Lung (tissue), 16 donors: Measurements from ENCODE around the gene DDA1. TPM values are rescaled to one million over a fixed set of nuclear protein-coding genes. Genes with fewer than 3 reads are reported as not detected.
A peak's percentile ranks its signal among the peaks of the same experiment; 100 is the strongest.

Source experiments
- ATAC-seq: fragments of 200-7000 bp; cut with Tn5 transposase; one replicate; pipeline ENCODE4 v1.9.1; 2020; ENCODE audit warnings: moderate number of reproducible peaks; ENCODE audit not compliant: insufficient read depth, low FRiP score
- DNase-seq, 3 donors: peaks; one replicate each; pipeline ENCODE4 v3.0.0-alpha.2; 2013 to 2017
- H3K27ac ChIP-seq, 2 donors: one replicate each; pipeline ENCODE4 v1.5.1; 2013; ENCODE audit warnings: mild to moderate bottlenecking in 2 of 2, moderate library complexity in 2 of 2, control low read depth in 1 of 2, inconsistent platforms in 1 of 2, low read depth in 1 of 2, low read length in 1 of 2
- H3K27me3 ChIP-seq, 3 donors: one replicate each; pipeline ENCODE4 v1.5.1; 2013; ENCODE audit warnings: low read length in 2 of 3; ENCODE audit not compliant: control insufficient read depth in 3 of 3, insufficient read depth in 3 of 3
- H3K36me3 ChIP-seq, 4 donors: one replicate each; pipeline ENCODE4 v1.5.1; 2013; ENCODE audit warnings: low read length in 4 of 4, mild to moderate bottlenecking in 1 of 4, moderate library complexity in 1 of 4; ENCODE audit not compliant: control insufficient read depth in 4 of 4, insufficient read depth in 4 of 4
- H3K4me1 ChIP-seq, 5 donors: one replicate each; pipeline ENCODE4 v1.5.1; 2013; ENCODE audit warnings: low read length in 5 of 5, mild to moderate bottlenecking in 2 of 5, moderate library complexity in 1 of 5; ENCODE audit not compliant: control insufficient read depth in 5 of 5, insufficient read depth in 5 of 5
- H3K4me3 ChIP-seq: one replicate; pipeline ENCODE4 v1.5.1; 2013; ENCODE audit warnings: mild to moderate bottlenecking, control low read depth, moderate library complexity
- H3K9ac ChIP-seq, 2 donors: one replicate each; pipeline ENCODE4 v1.5.1; 2013; ENCODE audit warnings: low read length in 2 of 2, control low read depth in 1 of 2; ENCODE audit not compliant: insufficient read depth in 1 of 2
- H3K9me3 ChIP-seq, 4 donors: one replicate each; pipeline ENCODE4 v1.5.1; 2013; ENCODE audit warnings: low read length in 3 of 4, mild to moderate bottlenecking in 1 of 4, moderate library complexity in 1 of 4; ENCODE audit not compliant: control insufficient read depth in 4 of 4, insufficient read depth in 3 of 4
- WGBS, 2 donors: extraction: QIAGEN DNeasy Blood & Tissue Kit; methylation state at CpG; one replicate each; pipeline ENCODE4 v1.1.7; 2013; 5-methylcytosine and 5-hydroxymethylcytosine counted together
- long read RNA-seq, 5 donors: transcript quantifications; one replicate each; lab custom pipeline, GENCODE V29; 2026
- polyA plus RNA-seq, 2 donors: library from polyadenylated mRNA; stranded (reverse); fragments of 200-250 nt; gene quantifications; one replicate each; pipeline ENCODE4 v1.2.1, GENCODE V29; 2013
- total RNA-seq, 2 donors: library from RNA; depleted of rRNA in 1 of 2; stranded (reverse); fragments of >200 nt in 1 of 2; gene quantifications; one replicate each; pipeline ENCODE4 v1.2.1, GENCODE V29; 2014 to 2021
- TF ChIP-seq, protein P1 (sequence below): IDR thresholded peaks from 2 replicates; pipeline ENCODE4 v1.5.1; 2012; ENCODE audit warnings: mild to moderate bottlenecking; ENCODE audit errors: control extremely low read depth, extremely low read depth
- donor health status: control.
- donor health status: control.
- donor health status: Bipolar disorder and iron deficiency.
- donor health status: healthy.
- donor health status: DM: yes; HTN: yes; CAD: no.

Gene DDA1
- total RNA-seq: 10 to 100 TPM; 16.1 to 40.7 TPM
- 10 to 100 TPM; 60.2 to 66.5 TPM for polyA plus RNA-seq
- long read RNA-seq, donor 1, full-length matches to known transcripts: 22 of 22 reads
- long read RNA-seq, donor 1, partial matches to known transcripts: 0 of 22 reads
- long read RNA-seq, donor 1, other reads (novel, unspliced or antisense): 0 of 22 reads
- long read RNA-seq, donor 2, full-length matches to known transcripts: 7 of 27 reads
- long read RNA-seq, donor 2, partial matches to known transcripts: 20 of 27 reads
- long read RNA-seq, donor 2, other reads (novel, unspliced or antisense): 0 of 27 reads
- long read RNA-seq, donor 3, full-length matches to known transcripts: 15 of 20 reads
- long read RNA-seq, donor 3, partial matches to known transcripts: 5 of 20 reads
- long read RNA-seq, donor 3, other reads (novel, unspliced or antisense): 0 of 20 reads
- long read RNA-seq, donor 4, full-length matches to known transcripts: 21 of 21 reads
- long read RNA-seq, donor 4, partial matches to known transcripts: 0 of 21 reads
- long read RNA-seq, donor 4, other reads (novel, unspliced or antisense): 0 of 21 reads
- long read RNA-seq, donor 5, full-length matches to known transcripts: 22 of 22 reads
- long read RNA-seq, donor 5, partial matches to known transcripts: 0 of 22 reads
- long read RNA-seq, donor 5, other reads (novel, unspliced or antisense): 0 of 22 reads

DNA sequence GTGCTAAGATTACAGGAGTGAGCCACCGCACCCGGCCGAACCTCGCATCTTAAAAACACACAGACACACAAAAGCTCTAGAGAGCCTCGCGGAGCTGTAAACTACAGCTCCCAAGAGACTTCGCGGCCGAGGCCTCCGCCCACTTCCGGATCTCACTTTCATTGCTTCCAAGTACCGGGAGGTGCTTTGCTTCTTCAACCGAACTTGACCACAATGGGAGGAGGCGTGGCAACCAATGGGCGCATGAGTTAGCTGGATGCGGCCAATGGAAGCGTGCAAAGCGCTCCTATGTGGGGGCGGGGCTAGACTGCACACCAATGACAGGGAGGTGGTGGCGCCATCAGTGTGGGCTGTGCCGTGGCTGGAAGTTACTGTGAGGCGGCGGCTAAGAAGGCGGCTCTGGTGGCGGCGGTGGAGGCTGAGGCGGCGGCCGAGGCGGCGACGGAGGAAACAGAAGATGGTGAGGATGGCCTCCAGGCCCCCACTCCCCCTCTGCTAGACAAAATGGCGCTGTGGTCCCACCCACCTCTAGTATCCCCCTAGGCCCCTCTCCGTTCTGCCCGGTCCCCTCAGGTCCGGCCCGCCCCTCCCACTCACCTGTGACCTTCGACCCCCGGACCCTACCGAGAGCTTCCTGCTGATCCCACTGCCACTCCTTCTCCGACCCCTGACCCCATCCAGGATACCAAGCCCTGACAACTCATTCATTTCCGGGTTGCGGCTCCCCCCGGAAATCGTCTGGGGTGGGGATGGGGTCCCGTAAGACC is at the start of gene DDA1:
Gene DDA1, plus strand, starts transcription at position 366 of the 767 bp plus-strand sequence. Its CDS starts 92 bp downstream, at position 458.
- Histone ChIP-seq H3K27ac (peak within 1 kb of the TSS; percentile 76 to 78), H3K4me1 (peaks cover 0 to 24% (median 6%) of the 10 kb centered on the region in 5 donors), H3K27me3 (no peaks in the 10 kb centered on the region), H3K9ac (peak within 1 kb of the TSS; percentile 56 to 84), H3K9me3 (no peaks in the 10 kb centered on the region), H3K36me3 (peaks cover 0 to 18% (median 1%) of the 10 kb centered on the region in 4 donors), H3K4me3 (peak within 1 kb of the TSS; percentile 82)
- TF ChIP-seq, protein P1, sequence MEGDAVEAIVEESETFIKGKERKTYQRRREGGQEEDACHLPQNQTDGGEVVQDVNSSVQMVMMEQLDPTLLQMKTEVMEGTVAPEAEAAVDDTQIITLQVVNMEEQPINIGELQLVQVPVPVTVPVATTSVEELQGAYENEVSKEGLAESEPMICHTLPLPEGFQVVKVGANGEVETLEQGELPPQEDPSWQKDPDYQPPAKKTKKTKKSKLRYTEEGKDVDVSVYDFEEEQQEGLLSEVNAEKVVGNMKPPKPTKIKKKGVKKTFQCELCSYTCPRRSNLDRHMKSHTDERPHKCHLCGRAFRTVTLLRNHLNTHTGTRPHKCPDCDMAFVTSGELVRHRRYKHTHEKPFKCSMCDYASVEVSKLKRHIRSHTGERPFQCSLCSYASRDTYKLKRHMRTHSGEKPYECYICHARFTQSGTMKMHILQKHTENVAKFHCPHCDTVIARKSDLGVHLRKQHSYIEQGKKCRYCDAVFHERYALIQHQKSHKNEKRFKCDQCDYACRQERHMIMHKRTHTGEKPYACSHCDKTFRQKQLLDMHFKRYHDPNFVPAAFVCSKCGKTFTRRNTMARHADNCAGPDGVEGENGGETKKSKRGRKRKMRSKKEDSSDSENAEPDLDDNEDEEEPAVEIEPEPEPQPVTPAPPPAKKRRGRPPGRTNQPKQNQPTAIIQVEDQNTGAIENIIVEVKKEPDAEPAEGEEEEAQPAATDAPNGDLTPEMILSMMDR: no peak
- DNase-seq (peak; percentile 100), ATAC-seq (peak; percentile 81)
- WGBS, 2 donors: 0% methylated on average over 44 to 46 of the region's 46 CpGs

DNA sequence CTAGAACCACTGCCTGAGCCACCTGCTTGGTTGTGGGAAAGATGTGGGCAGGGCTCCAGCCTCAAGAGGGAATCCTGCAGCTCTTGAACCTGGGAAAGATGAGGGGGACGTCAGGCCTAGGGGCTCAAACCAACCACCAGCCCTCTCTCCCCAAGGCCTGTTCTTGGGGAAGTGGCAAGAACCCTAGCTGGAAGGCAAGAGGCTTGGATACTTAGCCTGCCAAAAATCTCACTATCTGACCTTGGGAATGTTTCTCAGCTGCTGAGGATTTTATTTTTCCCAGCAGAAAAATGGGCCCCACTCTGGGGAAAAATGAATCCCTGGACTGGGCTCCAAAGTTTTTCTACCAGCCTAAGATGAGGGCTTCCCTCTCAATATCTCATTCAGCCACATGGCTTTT is 49.4 kb upstream of the DDA1 start:
- TF ChIP-seq, protein P1: no peak
- Histone ChIP-seq H3K27me3 (no peaks in the 10 kb centered on the region), H3K9me3 (peaks cover 0 to 5% (median 0%) of the 10 kb centered on the region in 4 donors), H3K9ac (no peak overlapping the region), H3K27ac (no peak overlapping the region), H3K4me3 (no peak overlapping the region), H3K36me3 (peaks cover 0 to 8% (median 0%) of the 10 kb centered on the region in 4 donors), H3K4me1 (peaks cover 0 to 6% (median 0%) of the 10 kb centered on the region in 5 donors)
- DNase-seq (no peak), ATAC-seq (no peak)
- WGBS, 2 donors: 68 to 70% methylated on average over 1 of the region's 1 CpG

DNA sequence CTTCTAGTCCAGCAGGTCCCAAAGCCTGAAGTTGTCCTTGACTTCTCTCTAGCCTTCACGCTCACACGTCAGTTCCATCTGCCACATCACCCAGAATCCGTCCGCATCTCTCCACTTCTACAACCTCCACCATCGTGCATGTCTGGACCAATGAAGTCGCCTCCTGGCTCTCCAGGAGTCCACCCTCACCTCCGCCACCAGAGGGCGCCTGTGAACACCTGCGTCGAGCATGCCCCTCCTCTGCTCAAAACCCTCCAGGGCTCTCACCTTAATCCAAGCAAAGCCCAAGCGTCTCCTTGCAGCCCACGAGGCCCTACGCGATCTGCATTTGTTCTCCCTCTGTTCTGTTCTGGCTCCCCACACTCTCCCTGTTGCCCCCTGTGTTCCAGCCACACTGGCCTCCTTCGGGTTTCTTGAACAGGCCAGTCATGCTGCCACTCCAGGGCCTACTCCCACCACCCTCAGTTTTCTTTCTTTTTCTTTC is 48.5 kb upstream of the DDA1 start:
- 19 to 27% methylated on average over 15 of the region's 15 CpGs for WGBS, 2 donors
- Histone ChIP-seq H3K9ac (no peak overlapping the region), H3K27ac (peak overlapping the region in 1 of 2 donors; percentile 52), H3K27me3 (no peaks in the 10 kb centered on the region), H3K9me3 (peaks cover 0 to 5% (median 0%) of the 10 kb centered on the region in 4 donors), H3K36me3 (peaks cover 0 to 8% (median 0%) of the 10 kb centered on the region in 4 donors), H3K4me1 (peaks cover 0 to 3% (median 0%) of the 10 kb centered on the region in 5 donors), H3K4me3 (no peak overlapping the region)
- peak; percentile 67 to 73 (median 67) for DNase-seq
- ATAC-seq: peak; percentile 85
- TF ChIP-seq, protein P1: peak; percentile 75
